HG02840 (cell line): ENCODE data around the gene PRDM5.

Experiments
- ATAC-seq: cut with Tn5 transposase; IDR thresholded peaks from one replicate; pipeline ENCODE4 v1.9.1; 2021; ENCODE audit warnings: mild to moderate bottlenecking, moderate library complexity, moderate number of reproducible peaks; ENCODE audit not compliant: unreplicated experiment, low FRiP score

The PRDM5 gene

DNA sequence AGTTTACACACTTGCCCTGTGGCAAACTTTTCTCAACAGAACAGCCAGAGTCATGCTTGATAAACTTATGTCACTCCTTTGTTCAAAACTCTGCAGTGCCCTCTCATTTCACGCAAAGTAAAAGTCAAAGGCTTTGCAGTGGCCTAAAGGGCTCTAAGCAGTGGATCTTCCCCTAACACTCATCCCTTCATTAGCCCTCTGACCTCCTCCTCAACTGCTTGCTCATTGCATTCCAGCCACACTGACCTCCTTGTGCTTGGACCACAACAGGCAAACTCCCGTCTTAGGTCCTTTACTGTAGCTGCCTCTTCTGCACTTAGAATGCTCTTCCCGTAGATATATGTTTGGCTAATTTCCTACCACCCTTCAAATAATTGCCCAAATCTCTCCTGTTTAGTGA, 5.6 kb downstream of the PRDM5 start:
- no peak for ATAC-seq

DNA sequence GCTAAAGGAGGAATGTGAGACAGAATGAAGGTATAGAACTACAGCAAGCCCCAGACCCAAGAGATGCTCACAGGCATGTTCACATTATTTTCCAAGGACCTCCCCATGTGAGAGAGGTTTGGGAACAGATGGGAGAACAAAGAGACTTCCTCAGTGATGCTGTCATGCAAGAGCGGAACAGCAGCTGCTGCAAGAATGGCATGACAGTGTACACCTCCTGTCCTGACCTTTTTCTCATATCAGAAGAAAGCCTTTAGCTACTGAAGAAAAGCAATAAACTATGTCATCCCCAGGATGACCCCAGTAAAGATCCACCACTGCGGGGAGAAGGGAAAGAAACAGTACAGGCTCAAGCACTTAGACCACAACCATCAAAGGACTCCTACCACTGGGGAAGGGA, 7.2 kb downstream of the PRDM5 start:
- no peak for ATAC-seq

DNA sequence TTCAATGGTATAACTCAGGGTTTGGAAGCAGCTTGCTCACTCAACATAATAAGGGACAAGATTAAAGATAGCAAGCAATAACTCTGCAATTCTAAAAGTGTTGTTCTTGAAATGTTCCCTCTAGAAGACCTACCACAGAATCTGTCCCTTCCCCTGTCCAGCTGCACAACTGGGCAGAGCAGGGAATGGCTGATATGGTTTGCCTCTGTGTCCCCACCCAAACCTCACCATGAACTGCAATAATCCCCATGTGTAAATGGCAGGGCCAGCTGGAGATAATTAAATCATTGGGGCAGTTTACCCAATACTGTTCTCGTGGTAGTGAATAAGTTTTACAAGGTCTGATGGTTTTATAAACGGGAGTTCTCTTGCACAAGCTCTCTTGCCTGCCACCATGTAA, 19.1 kb downstream of the PRDM5 start:
- no peak for ATAC-seq

DNA sequence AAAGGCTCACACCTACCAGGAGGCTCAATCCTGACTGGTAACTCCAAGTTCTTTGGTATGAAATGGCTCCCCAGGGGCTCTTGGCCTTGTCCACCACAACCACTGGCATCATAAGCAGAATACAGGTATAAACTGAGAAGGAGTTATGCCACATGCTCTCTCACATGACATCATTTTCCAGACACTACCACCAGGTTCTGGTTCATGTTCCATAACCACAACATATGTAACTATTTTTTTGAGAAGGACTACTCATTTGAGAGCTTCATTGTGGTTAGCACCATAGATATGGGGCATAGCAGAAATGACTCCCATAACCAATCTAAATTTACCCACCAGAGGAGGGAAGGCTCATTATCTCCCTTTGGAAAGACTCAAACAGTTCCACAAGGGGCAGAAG, 19.6 kb downstream of the PRDM5 start:
- no peak for ATAC-seq

DNA sequence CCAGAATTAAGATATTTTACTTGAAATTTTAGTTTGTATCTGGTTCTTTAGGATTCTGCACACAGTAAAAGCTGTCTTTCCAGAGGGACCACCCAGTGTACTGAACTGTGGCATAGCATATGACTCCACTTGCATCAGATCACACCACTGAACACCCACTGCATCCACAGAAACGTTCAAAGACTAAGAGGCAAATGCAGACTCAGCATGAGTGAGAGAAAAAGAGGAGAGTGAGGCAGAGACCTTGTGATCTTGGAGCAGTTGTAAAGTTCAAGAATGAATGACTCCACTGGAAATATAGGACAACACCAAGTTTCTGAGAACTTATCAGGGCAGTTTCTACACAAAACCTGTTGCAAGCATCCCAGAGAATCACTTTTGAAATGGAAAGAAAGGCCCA, 20.8 kb downstream of the PRDM5 start:
- ATAC-seq = no peak

DNA sequence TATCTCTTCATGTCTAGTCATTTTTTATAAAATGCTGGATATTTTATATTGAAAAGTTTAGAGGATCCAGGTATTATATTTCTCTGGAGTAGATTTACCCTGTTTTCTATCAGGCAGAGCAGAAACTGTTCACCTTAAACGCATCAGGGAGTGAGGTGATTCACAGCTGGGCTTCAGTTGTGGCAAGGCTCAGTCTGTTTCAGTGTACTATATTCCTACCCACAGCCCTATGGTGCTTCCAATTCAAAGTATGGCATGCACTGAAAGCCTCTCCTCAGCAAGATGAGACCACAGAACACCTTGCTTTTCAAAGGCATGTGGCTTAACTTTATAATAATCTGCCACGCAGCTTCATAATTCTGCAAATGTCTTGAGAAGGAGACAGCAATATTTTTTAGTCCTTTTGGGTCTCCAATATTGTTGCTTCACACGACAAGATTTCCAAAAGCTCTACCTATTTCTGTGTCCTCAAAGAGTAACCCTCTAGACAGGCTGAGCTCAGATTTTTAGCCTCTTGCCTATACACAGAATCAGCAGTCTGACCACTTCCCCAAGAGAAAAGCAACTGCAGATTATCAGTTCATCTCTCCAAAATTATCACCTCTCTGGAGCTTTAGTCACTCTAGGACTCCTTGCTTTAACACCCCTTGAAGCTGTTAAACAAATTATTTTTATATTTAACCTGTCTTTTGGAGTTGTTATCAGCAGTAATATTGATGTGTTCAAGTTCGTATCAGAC, 24.4 kb downstream of the PRDM5 start:
- ATAC-seq = no peak

DNA sequence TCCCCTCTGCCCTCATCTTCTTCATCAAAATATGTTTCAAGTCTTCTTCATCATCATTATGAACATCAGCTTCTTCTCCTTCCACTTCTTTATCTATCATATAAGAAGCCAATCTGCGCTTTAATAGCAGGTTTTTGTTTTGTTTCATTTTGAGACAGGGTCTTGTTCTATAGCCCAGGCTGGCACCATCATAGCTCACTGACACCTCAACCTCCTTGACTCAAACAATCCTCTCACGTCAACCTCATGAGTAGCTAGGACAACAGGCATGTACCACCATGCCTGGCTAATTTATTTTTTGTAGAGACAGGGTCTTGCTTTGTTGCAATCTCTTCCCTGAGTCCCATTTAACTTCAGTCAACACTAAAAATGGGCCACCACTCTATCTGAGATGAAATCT, 27.0 kb downstream of the PRDM5 start:
- no peak for ATAC-seq

DNA sequence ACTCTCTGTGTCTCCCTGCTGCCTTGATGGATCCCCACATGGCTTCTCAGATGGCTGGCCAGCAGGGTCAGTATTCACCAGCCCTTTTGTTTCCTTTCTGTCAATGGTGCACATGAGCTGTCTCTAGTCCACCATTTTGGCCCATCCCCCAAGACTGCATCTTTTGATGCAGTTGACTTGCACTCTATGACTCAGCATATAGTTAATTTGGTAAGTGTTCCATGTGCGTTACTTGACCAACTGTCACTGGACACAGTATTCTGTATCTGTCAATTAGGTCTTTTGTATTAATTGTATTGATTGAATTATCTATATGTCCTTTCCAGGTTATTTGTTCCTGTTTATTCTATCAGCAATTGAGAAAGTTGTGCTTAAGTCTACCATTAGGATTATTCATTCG, 29.2 kb downstream of the PRDM5 start:
- no peak for ATAC-seq

DNA sequence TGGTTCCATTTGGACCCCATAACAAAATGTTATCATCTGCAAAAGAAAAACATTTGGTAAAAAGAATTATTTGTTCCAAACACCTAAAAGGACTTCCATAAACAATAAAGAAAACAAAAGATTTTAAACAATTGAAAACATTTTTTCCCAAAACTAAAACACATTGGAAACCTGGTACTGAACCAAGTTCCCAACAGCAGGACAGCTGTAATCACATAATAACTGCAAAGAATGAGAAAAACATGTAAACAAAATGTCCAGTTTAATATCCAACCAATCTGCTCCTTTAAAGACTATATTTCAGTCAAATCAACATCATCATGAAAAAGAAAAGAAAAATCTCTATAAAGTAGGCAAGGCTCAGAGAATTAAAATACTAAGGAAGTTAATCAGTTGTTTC, 36.3 kb downstream of the PRDM5 start:
- no peak for ATAC-seq

DNA sequence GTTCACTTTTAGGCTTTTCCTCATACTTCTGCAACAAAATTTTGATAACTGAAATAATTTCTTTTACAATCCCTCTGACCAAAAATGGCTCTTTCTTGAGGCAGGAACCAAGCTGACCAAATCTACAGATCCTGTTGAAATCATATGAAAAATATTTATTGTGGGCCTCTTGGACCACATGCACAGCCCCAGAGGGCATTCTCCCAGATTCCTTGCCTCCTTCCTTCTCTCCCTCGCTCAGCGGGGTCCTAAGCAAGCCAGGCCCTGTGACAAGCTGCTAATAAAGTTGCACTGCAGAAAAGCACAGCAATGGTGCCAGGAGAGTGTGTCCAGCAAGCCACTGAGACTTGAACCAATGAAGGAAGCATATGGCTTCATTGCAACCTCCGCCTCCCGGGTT, 40.7 kb downstream of the PRDM5 start:
- ATAC-seq = no peak

DNA sequence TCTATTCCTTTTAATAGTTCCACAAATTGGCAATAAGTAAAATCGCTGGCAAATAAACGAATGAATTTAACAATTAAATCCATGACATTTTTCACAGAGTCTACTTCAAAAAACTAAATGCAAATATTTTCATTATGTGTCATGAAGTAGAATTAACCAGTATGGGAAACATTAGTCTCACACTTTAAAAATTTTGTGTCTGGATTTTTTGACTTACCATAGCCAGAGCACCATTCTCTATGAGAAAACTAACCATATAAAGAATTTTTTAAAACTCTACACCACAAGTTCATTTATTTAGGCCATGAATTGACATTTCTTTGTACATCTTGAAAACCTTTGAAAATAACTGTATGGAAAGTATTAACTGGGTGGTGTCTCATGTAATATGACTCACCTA, 41.2 kb downstream of the PRDM5 start:
- ATAC-seq = no peak

DNA sequence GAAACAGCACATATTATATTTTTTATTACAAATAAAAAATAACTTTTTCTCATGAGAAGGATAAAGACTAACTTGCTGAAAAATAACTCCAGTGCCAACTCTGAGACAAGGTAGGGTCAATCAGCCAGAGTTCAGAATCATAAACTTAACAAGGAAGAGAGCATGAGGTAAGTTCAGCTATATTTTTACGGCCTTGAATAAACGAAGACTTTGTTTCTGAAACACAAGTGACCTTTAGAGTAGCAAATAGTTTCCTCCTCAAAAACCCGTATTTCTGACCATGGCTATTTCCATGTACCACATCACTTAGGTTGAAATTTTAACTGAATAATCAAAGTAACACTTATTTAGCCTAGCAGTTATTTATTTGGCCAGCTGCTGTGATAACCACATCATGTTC, 45.5 kb downstream of the PRDM5 start:
- ATAC-seq = no peak

DNA sequence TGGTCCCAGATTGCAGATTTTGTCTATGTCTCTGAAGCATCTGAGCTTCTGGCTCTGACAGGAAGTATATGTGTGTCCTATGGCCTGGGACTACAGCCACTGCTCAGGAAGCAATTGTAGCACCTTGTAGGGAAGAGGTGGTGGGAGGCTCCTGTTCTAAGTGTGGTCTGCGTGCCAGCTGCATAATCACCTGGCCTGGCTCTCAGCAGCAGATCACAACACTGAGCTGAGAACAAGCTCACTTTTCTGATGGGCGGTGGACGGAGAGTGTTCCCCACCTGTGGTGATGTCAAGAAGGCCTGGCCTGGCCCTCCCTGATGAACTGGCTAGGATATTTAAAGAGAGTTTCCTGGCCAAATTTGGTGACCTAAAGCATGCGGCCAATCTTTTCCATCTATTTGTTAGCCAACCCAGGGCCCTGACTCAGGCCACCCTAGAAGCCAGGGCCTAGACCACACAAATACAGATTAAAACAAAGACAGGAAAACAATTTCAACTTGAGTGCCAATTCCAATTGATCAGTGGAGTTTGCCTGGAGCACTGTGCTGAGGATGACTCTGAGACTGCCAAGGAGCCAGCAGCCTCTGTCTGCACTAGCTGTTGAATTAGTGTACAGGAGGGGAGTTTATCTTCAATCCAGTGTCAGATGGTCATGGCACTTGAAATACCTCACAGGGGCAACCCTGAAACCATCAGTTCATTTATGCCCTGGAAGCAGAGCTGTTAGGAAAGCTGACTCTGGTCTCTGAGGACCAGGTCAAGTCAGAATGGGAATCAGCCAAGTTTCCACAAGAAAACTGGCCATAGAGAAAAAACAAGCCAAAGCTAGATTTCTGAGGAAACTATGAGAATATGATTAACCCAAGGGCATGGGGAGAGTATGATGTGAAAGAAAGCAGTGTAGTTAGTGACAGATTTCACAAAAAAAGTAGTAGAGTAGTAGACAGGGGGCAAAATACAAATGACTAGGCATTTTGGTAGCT, 47.4 kb downstream of the PRDM5 start:
- ATAC-seq = no peak

DNA sequence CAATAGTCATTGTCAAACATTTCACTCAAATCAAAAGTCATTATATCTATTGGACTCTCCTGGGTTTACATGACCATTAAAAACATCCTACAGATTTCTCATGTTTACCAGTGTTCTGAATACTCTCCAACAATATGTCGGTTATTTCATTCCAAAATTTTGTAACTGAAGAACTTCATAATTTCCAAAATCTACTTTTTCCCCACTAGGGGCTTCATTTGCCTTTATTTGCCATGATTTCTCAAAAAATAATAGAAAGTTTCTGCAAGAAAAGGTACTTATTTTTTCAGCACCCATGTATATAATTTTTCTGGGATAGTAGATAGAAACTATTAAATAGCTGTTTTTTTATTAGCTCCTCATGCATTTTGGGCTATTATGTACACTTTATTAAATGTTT, 49.0 kb downstream of the PRDM5 start:
- ATAC-seq = no peak

DNA sequence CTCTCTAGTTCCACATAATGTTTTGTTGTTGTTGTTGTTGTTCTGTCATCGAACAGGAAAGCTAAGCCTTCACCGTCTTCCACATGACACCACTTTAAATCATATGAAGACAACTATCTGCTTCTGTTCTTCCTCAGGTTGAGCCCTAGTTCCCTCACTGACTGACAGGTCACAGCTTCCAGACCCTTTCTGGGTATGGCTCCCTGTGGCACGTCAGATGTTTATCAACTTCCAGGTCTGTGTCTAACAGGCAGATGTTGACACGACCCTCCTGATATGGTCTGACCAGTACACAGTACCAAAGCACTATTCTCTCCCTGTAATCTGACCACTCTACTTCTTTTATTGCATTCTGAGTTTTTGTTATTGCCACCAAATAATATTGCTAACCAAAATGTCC, 51.4 kb downstream of the PRDM5 start:
- ATAC-seq = no peak

DNA sequence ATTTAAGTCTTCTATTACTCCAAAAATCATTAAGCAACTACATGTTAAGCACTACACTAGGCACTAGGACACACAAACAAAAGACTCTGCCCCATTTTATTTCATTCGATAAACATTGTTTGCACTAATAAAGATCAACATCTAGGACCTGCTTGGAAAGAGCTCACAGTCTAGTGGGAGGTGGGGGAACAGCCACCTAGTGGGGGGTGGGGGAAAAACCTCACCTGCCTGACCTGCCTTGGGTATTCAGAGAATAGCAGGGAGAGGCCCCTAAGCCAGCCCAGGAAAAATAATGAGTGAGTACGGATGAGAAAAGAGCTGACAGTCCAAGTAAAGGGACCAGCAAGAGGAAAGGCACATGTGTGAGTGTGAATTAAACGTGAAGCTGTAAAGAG, 52.2 kb downstream of the PRDM5 start:
- ATAC-seq = no peak

DNA sequence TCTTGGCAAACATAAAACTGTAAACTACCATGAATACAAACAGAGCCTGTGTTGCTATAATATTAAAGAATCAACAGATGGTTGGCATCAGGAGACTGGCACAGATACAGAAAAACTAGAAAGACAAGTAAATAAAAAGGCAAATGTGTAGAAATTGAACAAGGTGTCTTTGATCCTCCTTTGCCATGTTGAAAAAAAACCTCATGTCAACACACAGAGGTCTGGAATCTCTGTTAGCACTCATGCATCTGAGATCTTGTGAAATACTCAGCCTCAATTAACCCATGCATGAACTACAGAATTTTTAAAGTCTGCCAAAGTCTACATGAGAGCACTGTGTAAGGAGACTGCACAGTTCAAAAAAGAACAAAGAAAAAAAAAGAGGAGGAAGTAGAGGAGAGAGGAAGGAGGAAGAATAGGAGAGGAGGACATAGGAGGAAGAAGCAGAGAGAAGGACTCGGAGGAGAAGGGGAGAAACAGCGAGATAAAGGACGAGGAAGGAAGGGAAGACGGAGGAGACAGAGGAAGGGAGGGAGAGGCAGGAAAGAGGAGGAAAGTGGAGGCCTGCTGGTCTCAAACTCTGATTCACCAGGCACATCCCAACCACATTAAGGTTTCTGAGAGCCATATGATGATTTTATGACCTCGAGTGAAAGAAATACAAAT, 52.8 kb downstream of the PRDM5 start:
- no peak for ATAC-seq

DNA sequence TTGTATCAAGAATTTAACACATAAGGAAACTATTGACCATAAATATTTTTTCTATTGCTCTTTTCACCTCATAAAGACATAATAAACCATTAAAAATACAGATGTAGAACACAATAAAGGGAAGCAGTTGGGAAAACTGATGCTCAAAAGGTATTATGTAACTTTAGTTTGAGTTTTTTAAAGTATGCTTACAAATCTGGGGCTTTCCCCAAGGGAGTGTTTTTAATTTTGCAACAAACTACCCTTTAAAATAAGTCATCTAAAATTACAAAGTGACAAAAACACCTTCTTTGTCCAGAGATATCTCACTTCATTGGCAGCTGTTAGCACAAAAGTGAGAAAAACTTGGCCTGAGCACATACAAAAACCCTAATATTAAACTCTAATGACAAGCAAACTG, 55.0 kb downstream of the PRDM5 start:
- no peak for ATAC-seq

DNA sequence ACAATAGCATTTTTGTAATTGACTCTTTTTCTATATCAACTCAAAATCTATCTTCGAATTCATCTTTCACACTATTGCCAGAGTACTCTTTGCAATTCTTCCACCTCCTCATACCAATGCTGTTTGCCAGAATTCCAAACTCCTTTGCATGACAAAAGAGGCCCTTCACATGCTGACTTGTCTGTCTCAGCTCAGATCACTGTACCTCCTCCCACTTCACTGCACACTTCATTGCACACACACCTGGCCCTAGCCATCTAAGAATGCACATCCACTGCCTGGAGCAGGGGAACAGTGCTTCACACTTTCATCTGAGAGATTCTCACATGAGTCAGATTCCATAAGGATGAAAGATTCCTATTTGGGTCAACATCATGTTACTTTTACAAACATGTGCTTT, 56.5 kb downstream of the PRDM5 start:
- no peak for ATAC-seq

DNA sequence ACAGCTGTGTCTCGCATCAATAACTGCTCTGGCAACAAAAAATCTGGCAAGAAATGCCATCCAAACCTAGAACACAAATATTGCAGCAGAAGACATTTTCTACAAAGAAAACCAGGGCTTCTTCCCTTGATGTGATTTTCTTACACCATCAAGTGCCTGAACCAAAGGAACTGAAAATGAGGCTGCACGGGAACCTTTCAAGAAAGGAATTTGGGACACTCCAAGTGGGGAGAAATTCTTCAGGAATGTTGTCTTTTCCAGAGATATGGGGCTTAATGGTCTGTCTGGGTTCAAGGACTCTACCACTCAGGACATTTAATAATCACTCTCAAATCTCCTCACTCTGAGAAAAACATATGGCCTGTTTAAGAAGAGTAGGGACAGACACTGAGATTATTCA, 57.6 kb downstream of the PRDM5 start:
- ATAC-seq = no peak

DNA sequence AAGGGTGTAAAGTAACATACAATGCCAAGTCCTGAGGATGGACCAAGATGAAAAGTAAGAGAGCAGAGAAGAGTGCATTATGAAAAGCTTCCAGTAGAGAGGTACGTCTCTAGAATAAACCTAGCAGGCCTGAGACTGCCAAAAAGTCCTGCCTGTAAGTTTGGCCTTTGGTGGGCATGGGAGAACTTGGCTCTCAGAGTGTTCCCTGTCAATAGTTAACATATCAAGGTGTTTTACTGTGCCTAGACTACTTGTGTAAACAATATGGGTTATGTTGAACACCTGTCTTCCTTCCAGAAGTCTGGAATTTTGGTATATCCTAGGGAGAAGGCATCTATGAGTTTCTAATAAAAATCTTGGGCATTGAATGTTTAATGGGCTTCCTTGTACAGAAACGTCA, 60.1 kb downstream of the PRDM5 start:
- ATAC-seq = no peak
